ENCODE measurements around the gene TBC1D20.

DNA sequence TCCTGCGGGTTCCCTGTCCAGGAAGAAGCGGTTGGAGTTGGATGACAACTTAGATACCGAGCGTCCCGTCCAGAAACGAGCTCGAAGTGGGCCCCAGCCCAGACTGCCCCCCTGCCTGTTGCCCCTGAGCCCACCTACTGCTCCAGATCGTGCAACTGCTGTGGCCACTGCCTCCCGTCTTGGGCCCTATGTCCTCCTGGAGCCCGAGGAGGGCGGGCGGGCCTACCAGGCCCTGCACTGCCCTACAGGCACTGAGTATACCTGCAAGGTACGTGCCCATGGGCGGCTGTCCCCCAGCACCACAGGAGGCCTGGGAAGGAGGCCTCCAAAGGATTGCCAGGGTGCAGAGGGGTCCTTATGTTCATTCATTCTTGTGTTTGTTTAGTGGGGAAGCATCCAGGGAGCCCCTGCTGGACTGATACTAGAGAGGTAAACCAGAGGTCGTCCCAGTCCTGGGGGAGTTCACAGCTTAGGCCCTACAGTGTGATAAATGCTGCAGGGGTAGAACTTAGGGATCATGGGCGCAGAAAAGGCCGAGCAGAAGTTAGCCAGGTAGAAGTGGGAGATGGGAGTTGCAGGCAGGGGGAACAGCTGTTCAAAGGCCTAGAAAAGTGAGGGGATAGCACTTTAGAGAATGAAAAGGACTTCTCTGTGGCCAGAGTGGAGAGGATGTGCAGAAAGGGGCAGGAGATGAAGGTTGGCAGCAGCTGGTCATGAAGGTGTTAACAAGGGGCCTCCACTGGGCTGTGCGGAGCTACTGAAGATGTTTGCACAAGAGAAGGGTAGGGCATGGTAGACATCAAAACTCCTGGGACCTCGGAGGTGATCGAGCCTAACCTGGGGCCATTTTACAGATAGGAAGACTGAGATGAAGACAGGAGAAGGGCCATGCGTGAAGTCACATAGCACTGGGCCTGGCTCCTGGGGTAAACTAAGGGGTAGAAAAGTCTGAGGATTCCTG is 74.0 kb downstream of the TBC1D20 start:
- TF ChIP-seq, protein P1, sequence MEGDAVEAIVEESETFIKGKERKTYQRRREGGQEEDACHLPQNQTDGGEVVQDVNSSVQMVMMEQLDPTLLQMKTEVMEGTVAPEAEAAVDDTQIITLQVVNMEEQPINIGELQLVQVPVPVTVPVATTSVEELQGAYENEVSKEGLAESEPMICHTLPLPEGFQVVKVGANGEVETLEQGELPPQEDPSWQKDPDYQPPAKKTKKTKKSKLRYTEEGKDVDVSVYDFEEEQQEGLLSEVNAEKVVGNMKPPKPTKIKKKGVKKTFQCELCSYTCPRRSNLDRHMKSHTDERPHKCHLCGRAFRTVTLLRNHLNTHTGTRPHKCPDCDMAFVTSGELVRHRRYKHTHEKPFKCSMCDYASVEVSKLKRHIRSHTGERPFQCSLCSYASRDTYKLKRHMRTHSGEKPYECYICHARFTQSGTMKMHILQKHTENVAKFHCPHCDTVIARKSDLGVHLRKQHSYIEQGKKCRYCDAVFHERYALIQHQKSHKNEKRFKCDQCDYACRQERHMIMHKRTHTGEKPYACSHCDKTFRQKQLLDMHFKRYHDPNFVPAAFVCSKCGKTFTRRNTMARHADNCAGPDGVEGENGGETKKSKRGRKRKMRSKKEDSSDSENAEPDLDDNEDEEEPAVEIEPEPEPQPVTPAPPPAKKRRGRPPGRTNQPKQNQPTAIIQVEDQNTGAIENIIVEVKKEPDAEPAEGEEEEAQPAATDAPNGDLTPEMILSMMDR (IDR thresholded peaks at IDR 0.05) = no peak
- TF ChIP-seq POLR2A (IDR thresholded peaks at IDR 0.05) = no peak
- no peak for TF ChIP-seq EP300 (IDR thresholded peaks at IDR 0.05)
